HCT116 (cell line): ENCODE data around the gene ADA. TPM values are rescaled to one million over a fixed set of nuclear protein-coding genes. Genes with fewer than 3 reads are reported as not detected.

Source experiments
- ATAC-seq: fragments of 200-7000 bp; cut with Tn5 transposase; 2 replicates; pipeline ENCODE4 v1.9.1; 2020; ENCODE audit warnings: mild to moderate bottlenecking, moderate library complexity
- BruUV-seq: library from RNA; stranded (reverse); fragments of 400-500 nt; replicated peaks from 2 replicates; lab custom pipeline; 2021; lab: Mats Ljungman, UMichigan
- CTCF ChIA-PET: fragments of 300-600 bp; sonication (Branson Sonifier 250); formaldehyde crosslinking; loops from one replicate; lab custom pipeline; 2021; ENCODE audit warnings: antibody characterized with exemption; lab: Charles Lee
- POLR2A ChIA-PET: fragments of 300-600, 350-600 bp; sonication (Branson Sonifier 250); formaldehyde crosslinking; loops from one replicate; lab custom pipeline; 2021; ENCODE audit warnings: antibody characterized with exemption; lab: Charles Lee
- RAD21 ChIA-PET, 2 experiments: fragments of 300-600 bp; sonication (Branson Sonifier 250); formaldehyde crosslinking; loops; one replicate each; lab custom pipeline; 2023; ENCODE audit warnings: low total read pairs in 2 of 2; ENCODE audit not compliant: uncharacterized antibody in 2 of 2, unreplicated experiment in 2 of 2, low non-redundant PET in 1 of 2; lab: Charles Lee
- DNase-seq: peaks from one replicate; pipeline ENCODE4 v3.0.0-alpha.2; 2010; ENCODE audit warnings: low read depth, low spot score
- H2AFZ ChIP-seq: fragments of 200-600 bp; shearing (Covaris generic), sonication (generic); 2 replicates; pipeline ENCODE4 v1.6.1; 2017; ENCODE audit warnings: low read depth, mixed run types, mixed read lengths, antibody characterized with exemption, low read length; ENCODE audit not compliant: poor library complexity, severe bottlenecking
- H3K27ac ChIP-seq: 2 replicates; pipeline ENCODE4 v1.5.1; 2012; ENCODE audit warnings: low read depth, low read length
- H3K27me3 ChIP-seq: fragments of 200-600 bp; sonication (generic); 2 replicates; pipeline ENCODE4 v1.6.1; 2016; ENCODE audit warnings: mixed run types, low read length, mixed read lengths; ENCODE audit not compliant: insufficient read depth
- H3K36me3 ChIP-seq, 2 experiments: fragments of 200-500 bp in 1 of 2; fragments of 200-600 bp in 1 of 2; sonication (Bioruptor generic) in 1 of 2; sonication (generic) in 1 of 2; 2 replicates each; pipeline versions ENCODE4 v1.5.1 to v1.6.1; 2014 to 2016; ENCODE audit warnings: low read length in 2 of 2, inconsistent platforms in 1 of 2, mixed read lengths in 1 of 2, mixed run types in 1 of 2; ENCODE audit not compliant: insufficient read depth in 2 of 2, control insufficient read depth in 1 of 2
- H3K4me1 ChIP-seq, 2 experiments: fragments of 200-600 bp in 1 of 2; sonication (generic) in 1 of 2; 2 replicates each; pipeline versions ENCODE4 v1.5.1 to v1.6.1; 2012 to 2017; ENCODE audit warnings: low read length in 2 of 2, inconsistent platforms in 1 of 2, mild to moderate bottlenecking in 1 of 2, mixed read lengths in 1 of 2, mixed run types in 1 of 2, moderate library complexity in 1 of 2; ENCODE audit not compliant: insufficient read depth in 2 of 2, control insufficient read depth in 1 of 2
- H3K4me2 ChIP-seq: fragments of 200-600 bp; sonication (generic); 2 replicates; pipeline ENCODE4 v1.6.1; 2017; ENCODE audit warnings: mixed run types, low read length, mixed read lengths
- H3K4me3 ChIP-seq, 2 experiments: fragments of 200-600 bp in 1 of 2; sonication (generic) in 1 of 2; replicated peaks in 1 of 2; 2 replicates each; pipeline ENCODE4 v1.5.1; 2011 to 2016; ENCODE audit warnings: low read length in 2 of 2, control low read depth in 1 of 2, low read depth in 1 of 2, mild to moderate bottlenecking in 1 of 2, mixed read lengths in 1 of 2, mixed run types in 1 of 2
- H3K79me2 ChIP-seq: fragments of 200-600 bp; sonication (generic); 2 replicates; pipeline ENCODE4 v1.6.1; 2017; ENCODE audit warnings: mild to moderate bottlenecking, mixed run types, low read length, moderate library complexity, mixed read lengths; ENCODE audit not compliant: insufficient read depth
- H3K9ac ChIP-seq: fragments of 200-600 bp; sonication (generic); 2 replicates; pipeline ENCODE4 v1.6.1; 2016; ENCODE audit warnings: low read length, mixed read lengths
- H3K9me2 ChIP-seq: fragments of 200-600 bp; sonication (generic), shearing (Covaris generic); 2 replicates; pipeline ENCODE4 v1.6.1; 2017; ENCODE audit warnings: mixed run types, mild to moderate bottlenecking, moderate library complexity; ENCODE audit not compliant: insufficient read depth
- H3K9me3 ChIP-seq, 2 experiments: fragments of 200-500 bp in 1 of 2; fragments of 200-600 bp in 1 of 2; sonication (Bioruptor generic) in 1 of 2; sonication (generic) in 1 of 2; 2 replicates each; pipeline ENCODE4 v1.6.1; 2014 to 2017; ENCODE audit warnings: low read length in 2 of 2, mixed read lengths in 2 of 2, inconsistent platforms in 1 of 2, low read depth in 1 of 2, mild to moderate bottlenecking in 1 of 2, mixed run types in 1 of 2, moderate library complexity in 1 of 2; ENCODE audit not compliant: control insufficient read depth in 1 of 2, insufficient read depth in 1 of 2
- H4K20me1 ChIP-seq: fragments of 200-600 bp; sonication (generic), shearing (Covaris generic); 2 replicates; pipeline ENCODE4 v1.6.1; 2017; ENCODE audit warnings: mixed run types, mild to moderate bottlenecking, moderate library complexity; ENCODE audit not compliant: insufficient read depth
- ATF3 ChIP-seq: IDR thresholded peaks from 2 replicates; pipeline ENCODE4 v1.6.1; 2012
- CBX3 ChIP-seq: IDR thresholded peaks from 2 replicates; pipeline ENCODE4 v1.6.1; 2012; ENCODE audit warnings: low read depth
- CEBPB ChIP-seq: IDR thresholded peaks from 2 replicates; pipeline ENCODE4 v1.6.1; 2012; ENCODE audit warnings: low read depth
- EZH2phosphoT487 ChIP-seq: fragments of 200-600 bp; IDR thresholded peaks from 2 replicates; pipeline ENCODE4 v1.6.1; 2018; ENCODE audit warnings: antibody characterized with exemption, borderline replicate concordance
- FOSL1 ChIP-seq: IDR thresholded peaks from 2 replicates; pipeline ENCODE4 v1.6.1; 2012; ENCODE audit warnings: low read depth
- JUND ChIP-seq: IDR thresholded peaks from 2 replicates; pipeline ENCODE4 v1.6.1; 2012
- REST ChIP-seq: IDR thresholded peaks from 2 replicates; pipeline ENCODE4 v1.6.1; 2012; ENCODE audit warnings: low read depth
- SIN3A ChIP-seq: IDR thresholded peaks from 2 replicates; pipeline ENCODE4 v1.6.1; 2012; ENCODE audit warnings: low read depth
- SRF ChIP-seq: IDR thresholded peaks from 2 replicates; pipeline ENCODE4 v1.6.1; 2012; ENCODE audit warnings: low read depth
- YY1 ChIP-seq: IDR thresholded peaks from 2 replicates; pipeline ENCODE4 v1.6.1; 2011; ENCODE audit warnings: low read length, low read depth, moderate library complexity, mild to moderate bottlenecking; ENCODE audit not compliant: insufficient replicate concordance; ENCODE audit errors: extremely low read depth
- ZBTB33 ChIP-seq: IDR thresholded peaks from 2 replicates; pipeline ENCODE4 v1.6.1; 2011; ENCODE audit warnings: mild to moderate bottlenecking, low read length, moderate library complexity; ENCODE audit not compliant: insufficient replicate concordance; ENCODE audit errors: extremely low read depth
- intact Hi-C: fragments of 100-400 bp; cut with micrococcal nuclease; formaldehyde crosslinking; loops from 2 replicates; pipeline ENCODE4 v1.10.0; 2022
- total RNA-seq: library from RNA; stranded (reverse); gene quantifications from one replicate; pipeline ENCODE4 v1.2.1, GENCODE V29; 2021; ENCODE audit not compliant: unreplicated experiment

ADA gene
- total RNA-seq, 1 experiment from 2014 or later: 25.9 TPM

DNA sequence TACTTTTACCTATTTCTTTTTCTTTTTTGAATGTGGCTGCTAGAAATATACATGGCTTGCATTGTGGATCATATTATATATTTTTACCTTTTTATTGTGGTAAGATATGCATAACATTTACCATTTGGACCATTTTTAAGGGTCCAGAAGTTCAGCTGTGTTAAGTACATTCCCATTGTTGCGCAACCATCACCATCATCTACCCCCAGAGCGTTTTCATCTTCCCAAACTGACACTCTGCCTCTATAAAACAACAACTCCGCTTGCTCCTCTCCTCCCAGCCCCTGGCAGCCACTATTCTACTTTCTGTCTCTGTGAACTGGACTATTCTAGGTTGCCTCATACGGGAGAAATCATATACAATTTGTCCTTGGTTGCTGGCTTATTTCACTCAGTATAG is 35.4 kb upstream of the ADA start:
- POLR2A ChIA-PET: no interaction called here
- H3K4me2 ChIP-seq: no peak overlapping the region
- CTCF ChIA-PET: interaction anchor here (7.5 kb wide), 1 partner anchor 45 kb away, joined by 160 read pairs; no protein-coding TSS in a partner anchor
- H3K79me2 ChIP-seq: no peaks in the 10 kb centered on the region
- no peak for ATAC-seq
- no peaks in the 10 kb centered on the region for H3K36me3 ChIP-seq
- TF ChIP-seq CEBPB (peak; percentile 49; the same call in 1 of the 2 replicates), EZH2phosphoT487 (no peak)
- TF ChIP-seq, all 23 proteins: peak for 1
- intact Hi-C loops: no loop called here
- Histone ChIP-seq H3K4me1 (peaks cover 2 to 20% of the 10 kb centered on the region in 2 experiments; a peak in 3 of 4 replicates), H4K20me1 (no peaks in the 10 kb centered on the region), H3K9ac (no peak overlapping the region), H3K27me3 (no peaks in the 10 kb centered on the region), H3K4me3 (no peak overlapping the region), H3K27ac (no peak overlapping the region), H2AFZ (no peak overlapping the region), H3K9me2 (no peaks in the 10 kb centered on the region), H3K9me3 (peaks cover 0 to 3% of the 10 kb centered on the region in 2 experiments; a peak in 1 of 4 replicates)
- no peak for DNase-seq
- RAD21 ChIA-PET: interaction anchor here in 1 of 2 experiments (4.6 kb wide), 1 partner anchor 46 kb away, joined by 27 read pairs; no protein-coding TSS in a partner anchor
- no TSS peak for BruUV-seq

GRCh38 chr20:44684047-44684967 is 32.8 kb upstream of the ADA start:
- ATAC-seq: no peak; the same call in 1 of the 2 replicates
- Histone ChIP-seq H3K27me3 (no peaks in the 10 kb centered on the region), H3K4me1 (peaks cover 2 to 20% of the 10 kb centered on the region in 2 experiments; a peak in 3 of 4 replicates), H3K9me3 (no peaks in the 10 kb centered on the region), H3K79me2 (no peaks in the 10 kb centered on the region), H3K4me2 (peak overlapping the region; percentile 43), H2AFZ (peak overlapping the region; percentile 63), H3K4me3 (no peak overlapping the region), H3K36me3 (no peaks in the 10 kb centered on the region), H4K20me1 (no peaks in the 10 kb centered on the region), H3K9me2 (no peaks in the 10 kb centered on the region), H3K27ac (no peak overlapping the region), H3K9ac (no peak overlapping the region)
- ChIA-PET RAD21 (interaction anchor here (0.6 to 4.6 kb wide), 6 partner anchors 13 to 63 kb away, joined by 3 to 27 read pairs (median 6); no protein-coding TSS in a partner anchor), CTCF (interaction anchor here (0.6 to 7.5 kb wide), 20 partner anchors 8 to 617 kb away, joined by 3 to 160 read pairs (median 4); partner anchors contain the start of gene ADA), POLR2A (interaction anchor here (1.0 kb wide), 2 partner anchors 48 kb away, joined by 3 to 5 read pairs; no protein-coding TSS in a partner anchor)
- BruUV-seq: no TSS peak
- intact Hi-C loops: no loop called here
- no peak for DNase-seq
- TF ChIP-seq SRF: no peak
- TF ChIP-seq EZH2phosphoT487: no peak
- TF ChIP-seq YY1: no peak
- no peak for TF ChIP-seq FOSL1
- no peak for TF ChIP-seq SIN3A
- no peak for TF ChIP-seq ATF3
- no peak for TF ChIP-seq ZBTB33
- no peak for TF ChIP-seq REST
- no peak for TF ChIP-seq CBX3
- TF ChIP-seq JUND: no peak
